Esophagus muscularis mucosa (tissue), 3 donors: ENCODE results near the gene INPP4B.

Source experiments
- CTCF ChIP-seq, 3 experiments: fragments of 200-600 bp in 2 of 3; fragments of 450-650 bp in 1 of 3; sonication (generic) in 2 of 3; IDR thresholded peaks; one replicate each; pipeline ENCODE4 v1.5.1; 2017 to 2019; ENCODE audit warnings: antibody characterized with exemption in 3 of 3, mild to moderate bottlenecking in 2 of 3, moderate library complexity in 1 of 3
- POLR2A ChIP-seq: fragments of 450-650 bp; IDR thresholded peaks from one replicate; pipeline ENCODE4 v1.6.1; 2017; ENCODE audit warnings: antibody characterized with exemption, moderate library complexity, mild to moderate bottlenecking, low read depth
- POLR2AphosphoS5 ChIP-seq, 2 donors: sonication (generic); formaldehyde crosslinking; IDR thresholded peaks; one replicate each; pipeline ENCODE4 v1.6.1; 2017; ENCODE audit warnings: antibody characterized with exemption in 2 of 2

DNA sequence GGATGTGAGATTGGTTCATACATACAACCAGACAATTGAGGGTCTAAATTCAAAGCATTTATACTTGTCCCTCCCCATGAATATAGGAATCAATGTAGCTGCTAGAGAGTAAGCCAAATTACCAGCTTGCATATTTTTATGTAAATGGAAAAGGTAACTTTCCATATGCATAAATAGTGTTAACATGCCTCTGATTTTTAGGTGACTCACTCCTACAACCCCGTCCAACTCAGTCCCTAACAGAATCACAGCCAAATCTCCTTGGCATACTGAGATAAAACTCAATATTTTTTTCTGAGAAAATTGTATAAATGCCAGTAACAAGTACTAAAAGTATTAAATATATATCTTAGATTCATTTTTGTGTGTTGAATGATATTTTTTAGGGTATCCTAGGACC is 67.2 kb downstream of the INPP4B start:
- TF ChIP-seq POLR2AphosphoS5 (IDR thresholded peaks at IDR 0.05): no peak
- no peak for TF ChIP-seq CTCF (IDR thresholded peaks at IDR 0.05)
- TF ChIP-seq POLR2A: no peak
